Keratinocyte (primary cell): ENCODE measurements around the gene GRHPR.

Experiments used
- EZH2 ChIP-seq: IDR thresholded peaks from one replicate; pipeline ENCODE4 v1.6.1; 2012; ENCODE audit warnings: inconsistent platforms, mild to moderate bottlenecking, low read length, moderate library complexity
- TF ChIP-seq, protein P1 (sequence below), 3 experiments: IDR thresholded peaks in 1 of 3; conservative IDR thresholded peaks in 1 of 3; optimal IDR thresholded peaks in 1 of 3; 2 replicates in 2 of 3; 3 replicates in 1 of 3; pipeline versions ENCODE3 to v1.5.1; 2011; ENCODE audit warnings: low read length in 3 of 3, mild to moderate bottlenecking in 3 of 3, moderate library complexity in 2 of 3, control low read depth in 1 of 3, inconsistent platforms in 1 of 3; ENCODE audit not compliant: insufficient read depth in 2 of 3; ENCODE audit errors: extremely low read depth in 1 of 3

- TF ChIP-seq, protein P1, sequence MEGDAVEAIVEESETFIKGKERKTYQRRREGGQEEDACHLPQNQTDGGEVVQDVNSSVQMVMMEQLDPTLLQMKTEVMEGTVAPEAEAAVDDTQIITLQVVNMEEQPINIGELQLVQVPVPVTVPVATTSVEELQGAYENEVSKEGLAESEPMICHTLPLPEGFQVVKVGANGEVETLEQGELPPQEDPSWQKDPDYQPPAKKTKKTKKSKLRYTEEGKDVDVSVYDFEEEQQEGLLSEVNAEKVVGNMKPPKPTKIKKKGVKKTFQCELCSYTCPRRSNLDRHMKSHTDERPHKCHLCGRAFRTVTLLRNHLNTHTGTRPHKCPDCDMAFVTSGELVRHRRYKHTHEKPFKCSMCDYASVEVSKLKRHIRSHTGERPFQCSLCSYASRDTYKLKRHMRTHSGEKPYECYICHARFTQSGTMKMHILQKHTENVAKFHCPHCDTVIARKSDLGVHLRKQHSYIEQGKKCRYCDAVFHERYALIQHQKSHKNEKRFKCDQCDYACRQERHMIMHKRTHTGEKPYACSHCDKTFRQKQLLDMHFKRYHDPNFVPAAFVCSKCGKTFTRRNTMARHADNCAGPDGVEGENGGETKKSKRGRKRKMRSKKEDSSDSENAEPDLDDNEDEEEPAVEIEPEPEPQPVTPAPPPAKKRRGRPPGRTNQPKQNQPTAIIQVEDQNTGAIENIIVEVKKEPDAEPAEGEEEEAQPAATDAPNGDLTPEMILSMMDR (optimal IDR thresholded peaks at IDR 0.05 in 1 of 3, IDR thresholded peaks at IDR 0.05 in 1 of 3, conservative IDR thresholded peaks at IDR 0.05 in 1 of 3; ENCODE audit: extremely low read depth in 1 of 3, insufficient read depth in 2 of 3, low read length in 3 of 3) = no peak
- no peak for TF ChIP-seq EZH2
These were observed 23.3 kb downstream of the GRHPR start for GRCh38 chr9:37445832-37446231.
